NCI-H1092 treated with DMSO at 0.1 percent for 48 hours (cell line): ENCODE data around the gene TMEM269.

Source experiments
- DNase-seq: peaks from one replicate; lab custom pipeline; 2025; lab: John Stamatoyannopoulos, UW

Gene TMEM269

GRCh38 chr1:42784946-42785693 lies at the start of gene TMEM269:
TSS of gene TMEM269 (plus strand) at chr1:42784991. CDS start at chr1:42789894, 4,903 bp downstream.
- DNase-seq = no peak

- DNase-seq = no peak
Measured at GRCh38 chr1:42735056-42735455, 49.7 kb upstream of the TMEM269 start.

- no peak for DNase-seq
Measured at GRCh38 chr1:42735477-42736105, 49.2 kb upstream of the TMEM269 start.

- DNase-seq = no peak
Measured at GRCh38 chr1:42736152-42736551, 48.6 kb upstream of the TMEM269 start.

GRCh38 chr1:42736571-42737200 lies 48.1 kb upstream of the TMEM269 start:
- DNase-seq = no peak

GRCh38 chr1:42737257-42737656 lies 47.5 kb upstream of the TMEM269 start:
- DNase-seq = peak; percentile 5

- DNase-seq = no peak
Measured at GRCh38 chr1:42737986-42738677, 46.7 kb upstream of the TMEM269 start.

GRCh38 chr1:42738678-42739226 lies 46.0 kb upstream of the TMEM269 start:
- DNase-seq = no peak

GRCh38 chr1:42739753-42740700 lies 44.8 kb upstream of the TMEM269 start, which contains the start of gene CLDN19:
TSS of gene CLDN19 (minus strand) at chr1:42740236. CDS start at chr1:42740063, 173 bp downstream.
- no peak for DNase-seq

GRCh38 chr1:42740851-42741580 lies 43.8 kb upstream of the TMEM269 start:
- DNase-seq = no peak

GRCh38 chr1:42741706-42742105 lies 43.1 kb upstream of the TMEM269 start:
- no peak for DNase-seq

GRCh38 chr1:42742141-42742540 lies 42.6 kb upstream of the TMEM269 start:
- DNase-seq = no peak

- DNase-seq = no peak
Measured at GRCh38 chr1:42742617-42743316, 42.0 kb upstream of the TMEM269 start.

- no peak for DNase-seq
Measured at GRCh38 chr1:42743317-42744147, 41.3 kb upstream of the TMEM269 start.

- no peak for DNase-seq
Measured at GRCh38 chr1:42744148-42744413, 40.7 kb upstream of the TMEM269 start.

GRCh38 chr1:42745851-42746250 lies 38.9 kb upstream of the TMEM269 start:
- DNase-seq = no peak

- no peak for DNase-seq
Measured at GRCh38 chr1:42746436-42747105, 38.2 kb upstream of the TMEM269 start.

GRCh38 chr1:42747125-42747524 lies 37.7 kb upstream of the TMEM269 start:
- peak; percentile 8 for DNase-seq
